ENCODE measurements around the gene ACVR2B.
A peak's percentile ranks its signal among the peaks of the same experiment; 100 is the strongest.

The ACVR2B gene

GRCh38 chr3:38488949-38489348, 35.3 kb downstream of the ACVR2B start:
- no peak for DNase-seq (ENCODE audit: low spot score)

- DNase-seq (ENCODE audit: low spot score) = no peak
Observed at GRCh38 chr3:38489766-38490165, 36.1 kb downstream of the ACVR2B start.

GRCh38 chr3:38490281-38491030, 36.8 kb downstream of the ACVR2B start:
- no peak for DNase-seq (ENCODE audit: low spot score)

- DNase-seq (ENCODE audit: low spot score) = no peak
Observed at GRCh38 chr3:38491215-38491614, 37.5 kb downstream of the ACVR2B start.

- DNase-seq (ENCODE audit: low spot score) = no peak
Observed at GRCh38 chr3:38493031-38493430, 39.3 kb downstream of the ACVR2B start.

GRCh38 chr3:38496131-38496910, 42.6 kb downstream of the ACVR2B start, which contains the start of gene EXOG:
Gene EXOG, plus strand, starts transcription at chr3:38496340. Its CDS starts 28 bp downstream, at chr3:38496368.
- DNase-seq (ENCODE audit: low spot score) = peak; percentile 99

GRCh38 chr3:38497031-38497430, 43.3 kb downstream of the ACVR2B start:
- peak; percentile 56 for DNase-seq (ENCODE audit: low spot score)

- DNase-seq (ENCODE audit: low spot score) = no peak
Observed at GRCh38 chr3:38500688-38501417, 47.2 kb downstream of the ACVR2B start.

- no peak for DNase-seq (ENCODE audit: low spot score)
Observed at GRCh38 chr3:38507120-38507519, 53.4 kb downstream of the ACVR2B start.

GRCh38 chr3:38509732-38510131, 56.0 kb downstream of the ACVR2B start:
- no peak for DNase-seq (ENCODE audit: low spot score)

GRCh38 chr3:38510631-38511030, 56.9 kb downstream of the ACVR2B start:
- DNase-seq (ENCODE audit: low spot score) = no peak

- no peak for DNase-seq (ENCODE audit: low spot score)
Observed at GRCh38 chr3:38511546-38511945, 57.9 kb downstream of the ACVR2B start.

- DNase-seq (ENCODE audit: low spot score) = no peak
Observed at GRCh38 chr3:38515367-38515766, 61.7 kb downstream of the ACVR2B start.

- DNase-seq (ENCODE audit: low spot score) = no peak
Observed at GRCh38 chr3:38516669-38517068, 63.0 kb downstream of the ACVR2B start.

GRCh38 chr3:38519000-38519399, 65.3 kb downstream of the ACVR2B start:
- no peak for DNase-seq (ENCODE audit: low spot score)

GRCh38 chr3:38519651-38520050, 66.0 kb downstream of the ACVR2B start:
- DNase-seq (ENCODE audit: low spot score) = no peak

- peak; percentile 71 for DNase-seq (ENCODE audit: low spot score)
Observed at GRCh38 chr3:38521391-38521987, 67.8 kb downstream of the ACVR2B start.

- no peak for DNase-seq (ENCODE audit: low spot score)
Observed at GRCh38 chr3:38522002-38522401, 68.3 kb downstream of the ACVR2B start.

GRCh38 chr3:38524141-38524739, 70.5 kb downstream of the ACVR2B start:
- DNase-seq (ENCODE audit: low spot score) = no peak

GRCh38 chr3:38526792-38527191, 73.1 kb downstream of the ACVR2B start:
- no peak for DNase-seq (ENCODE audit: low spot score)

GRCh38 chr3:38528457-38528856, 74.8 kb downstream of the ACVR2B start:
- DNase-seq (ENCODE audit: low spot score) = no peak

GRCh38 chr3:38532529-38532928, 78.8 kb downstream of the ACVR2B start:
- DNase-seq (ENCODE audit: low spot score) = no peak
